OCI-LY7 (cell line): ENCODE measurements around the gene NAA30. TPM values are rescaled to one million over a fixed set of nuclear protein-coding genes. Genes with fewer than 3 reads are reported as not detected.

ENCODE experiments used
- BruUV-seq: library from RNA; stranded (reverse); fragments of 400-500 nt; replicated peaks from 2 replicates; lab custom pipeline; 2021; lab: Mats Ljungman, UMichigan
- CTCF ChIA-PET: fragments of 300-600 bp; sonication (Branson Sonifier 250); formaldehyde crosslinking; loops from one replicate; lab custom pipeline; 2022; ENCODE audit warnings: antibody characterized with exemption; ENCODE audit not compliant: unreplicated experiment; lab: Charles Lee
- POLR2A ChIA-PET: fragments of 300-600 bp; sonication (Branson Sonifier 250); formaldehyde crosslinking; loops from one replicate; lab custom pipeline; 2022; ENCODE audit warnings: antibody characterized with exemption; lab: Charles Lee
- DNase-seq: peaks from one replicate; pipeline ENCODE4 v3.0.0-alpha.2; 2015; ENCODE audit warnings: low spot score
- H2AFZ ChIP-seq: fragments of 200-600 bp; sonication (generic), shearing (Covaris generic); 2 replicates; pipeline ENCODE4 v1.6.1; 2014; ENCODE audit warnings: mild to moderate bottlenecking, antibody characterized with exemption, low read length, moderate library complexity
- H3K27ac ChIP-seq: fragments of 200-600 bp; sonication (generic); 2 replicates; pipeline ENCODE4 v1.5.1; 2014; ENCODE audit warnings: mixed run types, low read depth, mild to moderate bottlenecking, moderate library complexity, low read length, inconsistent platforms; ENCODE audit not compliant: poor library complexity, severe bottlenecking
- H3K36me3 ChIP-seq: fragments of 200-600 bp; sonication (generic); 2 replicates; pipeline ENCODE4 v1.6.1; 2014; ENCODE audit warnings: mild to moderate bottlenecking, antibody characterized with exemption, low read length, moderate library complexity, mixed read lengths; ENCODE audit not compliant: insufficient read depth
- H3K4me1 ChIP-seq: fragments of 200-600 bp; sonication (generic); 2 replicates; pipeline ENCODE4 v1.5.1; 2014; ENCODE audit warnings: mild to moderate bottlenecking, low read length; ENCODE audit not compliant: insufficient read depth, poor library complexity, severe bottlenecking
- H3K4me2 ChIP-seq: fragments of 200-600 bp; sonication (generic); 2 replicates; pipeline ENCODE4 v1.6.1; 2014; ENCODE audit warnings: mild to moderate bottlenecking, low read length
- H3K4me3 ChIP-seq: fragments of 200-600 bp; sonication (generic); 2 replicates; pipeline ENCODE4 v1.5.1; 2014; ENCODE audit warnings: mild to moderate bottlenecking, low read depth, low read length; ENCODE audit not compliant: poor library complexity, severe bottlenecking
- H3K79me2 ChIP-seq: fragments of 200-600 bp; sonication (generic); 2 replicates; pipeline ENCODE4 v1.6.1; 2016; ENCODE audit warnings: low read depth, mild to moderate bottlenecking, low read length, moderate library complexity, mixed read lengths; ENCODE audit not compliant: insufficient read depth
- H3K9me2 ChIP-seq: fragments of 200-600 bp; sonication (generic); 2 replicates; pipeline ENCODE4 v1.6.1; 2016; ENCODE audit warnings: mild to moderate bottlenecking, low read length, mixed read lengths; ENCODE audit not compliant: insufficient read depth
- H3K9me3 ChIP-seq: fragments of 200-600 bp; sonication (generic); 2 replicates; pipeline ENCODE4 v1.6.1; 2014; ENCODE audit warnings: mild to moderate bottlenecking, mixed run types, low read length, mixed read lengths
- H4K20me1 ChIP-seq: fragments of 200-600 bp; sonication (generic); 2 replicates; pipeline ENCODE4 v1.6.1; 2014; ENCODE audit warnings: mild to moderate bottlenecking, antibody characterized with exemption, low read length, moderate library complexity, mixed read lengths; ENCODE audit not compliant: insufficient read depth
- CTCF ChIP-seq: fragments of 200-600 bp; sonication (generic); conservative IDR thresholded peaks from 2 replicates; pipeline ENCODE4 v1.5.1; 2014; ENCODE audit warnings: mild to moderate bottlenecking, antibody characterized with exemption, low read length, moderate library complexity, mixed read lengths
- EZH2phosphoT487 ChIP-seq: fragments of 200-600 bp; sonication (generic); IDR thresholded peaks from 2 replicates; pipeline ENCODE4 v1.6.1; 2018; ENCODE audit warnings: low read depth, borderline replicate concordance, mild to moderate bottlenecking, mixed run types, antibody characterized with exemption, low read length, moderate library complexity, mixed read lengths
- intact Hi-C: fragments of 100-400 bp; cut with micrococcal nuclease; formaldehyde crosslinking; loops from one replicate; pipeline ENCODE4 v1.10.0; 2022; ENCODE audit not compliant: unreplicated experiment
- total RNA-seq, 2 experiments: library from RNA; depleted of rRNA in 1 of 2; stranded (reverse); fragments of >200 nt in 1 of 2; shearing (Covaris generic) in 1 of 2; gene quantifications; 2 replicates each; pipeline ENCODE4 v1.2.3, GENCODE V29; 2014 to 2022

Gene NAA30
- total RNA-seq, 2 experiments from 2014 or later = 7.4 to 18.1 TPM

- Histone ChIP-seq H3K9me2 (no peaks in the 10 kb centered on the region), H3K36me3 (peaks cover 33% of the 10 kb centered on the region), H2AFZ (no peak overlapping the region), H3K9me3 (no peaks in the 10 kb centered on the region), H3K79me2 (peaks cover 49% of the 10 kb centered on the region), H3K27ac (no peak overlapping the region), H3K4me1 (peaks cover 29% of the 10 kb centered on the region), H3K4me2 (peak overlapping the region; percentile 93), H3K4me3 (peak overlapping the region; percentile 84), H4K20me1 (peaks cover 21% of the 10 kb centered on the region)
- intact Hi-C loops = loop anchor here (1.0 to 5.0 kb wide), 6 partner anchors 73 to 1809 kb away; partner anchors contain the start of genes ACTR10, AP5M1, EXOC5 and KTN1
- ChIA-PET POLR2A (interaction anchor here (0.5 to 1.5 kb wide), 4 partner anchors 19 to 827 kb away, joined by 3 to 7 read pairs (median 4); no protein-coding TSS in a partner anchor), CTCF (no interaction called here)
- no peak for TF ChIP-seq CTCF
- no TSS peak for BruUV-seq
- peak; percentile 11 for DNase-seq
These were observed 1.3 kb downstream of the NAA30 start for GRCh38 chr14:57391517-57392195.

- ChIA-PET POLR2A (interaction anchor here (1.0 kb wide), 1 partner anchor 16 kb away, joined by 3 read pairs; no protein-coding TSS in a partner anchor), CTCF (no interaction called here)
- H3K4me2 ChIP-seq = peak overlapping the region; percentile 93
- no peak for DNase-seq
- H4K20me1 ChIP-seq = peaks cover 21% of the 10 kb centered on the region
- H2AFZ ChIP-seq = no peak overlapping the region
- H3K79me2 ChIP-seq = peaks cover 49% of the 10 kb centered on the region
- TF ChIP-seq EZH2phosphoT487 = no peak
- TF ChIP-seq CTCF = no peak
- H3K27ac ChIP-seq = no peak overlapping the region
- intact Hi-C loops = loop anchor here (5.0 kb wide), 3 partner anchors 89 to 1811 kb away; partner anchors contain the start of genes ACTR10 and KTN1
- no TSS peak for BruUV-seq
- no peaks in the 10 kb centered on the region for H3K9me2 ChIP-seq
- peaks cover 29% of the 10 kb centered on the region for H3K4me1 ChIP-seq
- peaks cover 45% of the 10 kb centered on the region for H3K36me3 ChIP-seq
- H3K9me3 ChIP-seq = no peaks in the 10 kb centered on the region
- H3K4me3 ChIP-seq = peak overlapping the region; percentile 84
These were observed 2.4 kb downstream of the NAA30 start for GRCh38 chr14:57392830-57393229.
